ENCODE data around the gene MRPL33.

- TF ChIP-seq ZSCAN22 (CRISPR knock-in tag; IDR thresholded peaks at IDR 0.05): no peak
- no peak for TF ChIP-seq ZBTB3 (CRISPR knock-in tag; IDR thresholded peaks at IDR 0.05; ENCODE audit: borderline replicate concordance, low read depth)
- TF ChIP-seq CREM (IDR thresholded peaks at IDR 0.05): no peak
- TF ChIP-seq CREM (CRISPR knock-in tag; IDR thresholded peaks at IDR 0.05): no peak
- TF ChIP-seq NR2C2 (CRISPR knock-in tag; IDR thresholded peaks at IDR 0.05; ENCODE audit: borderline replicate concordance): peak; percentile 53; the same call in 1 of the 2 replicates
- no peak for TF ChIP-seq PHF8 (CRISPR knock-in tag; IDR thresholded peaks at IDR 0.05)
- TF ChIP-seq YY1 (IDR thresholded peaks at IDR 0.05; ENCODE audit: insufficient read depth, insufficient replicate concordance, low read depth, low read length): no peak
- TF ChIP-seq, protein P1, sequence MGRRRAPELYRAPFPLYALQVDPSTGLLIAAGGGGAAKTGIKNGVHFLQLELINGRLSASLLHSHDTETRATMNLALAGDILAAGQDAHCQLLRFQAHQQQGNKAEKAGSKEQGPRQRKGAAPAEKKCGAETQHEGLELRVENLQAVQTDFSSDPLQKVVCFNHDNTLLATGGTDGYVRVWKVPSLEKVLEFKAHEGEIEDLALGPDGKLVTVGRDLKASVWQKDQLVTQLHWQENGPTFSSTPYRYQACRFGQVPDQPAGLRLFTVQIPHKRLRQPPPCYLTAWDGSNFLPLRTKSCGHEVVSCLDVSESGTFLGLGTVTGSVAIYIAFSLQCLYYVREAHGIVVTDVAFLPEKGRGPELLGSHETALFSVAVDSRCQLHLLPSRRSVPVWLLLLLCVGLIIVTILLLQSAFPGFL (CRISPR knock-in tag; IDR thresholded peaks at IDR 0.05): no peak
Observed at GRCh38 chr2:27724905-27725701, 46.4 kb upstream of the MRPL33 start.
